SIG-M5 treated with dmso at 0.1 percent for 504 hours (cell line): ENCODE data around the gene STMND1.
"Not testable (repeated sequence)": the region's sequence is repeated elsewhere in the genome, so short reads cannot be mapped to it uniquely, and the experiment has no call there.

Experiments
- DNase-seq: peaks from one replicate; lab custom pipeline; 2025; ENCODE audit not compliant: unreplicated experiment; lab: John Stamatoyannopoulos, UW

STMND1 gene

DNA sequence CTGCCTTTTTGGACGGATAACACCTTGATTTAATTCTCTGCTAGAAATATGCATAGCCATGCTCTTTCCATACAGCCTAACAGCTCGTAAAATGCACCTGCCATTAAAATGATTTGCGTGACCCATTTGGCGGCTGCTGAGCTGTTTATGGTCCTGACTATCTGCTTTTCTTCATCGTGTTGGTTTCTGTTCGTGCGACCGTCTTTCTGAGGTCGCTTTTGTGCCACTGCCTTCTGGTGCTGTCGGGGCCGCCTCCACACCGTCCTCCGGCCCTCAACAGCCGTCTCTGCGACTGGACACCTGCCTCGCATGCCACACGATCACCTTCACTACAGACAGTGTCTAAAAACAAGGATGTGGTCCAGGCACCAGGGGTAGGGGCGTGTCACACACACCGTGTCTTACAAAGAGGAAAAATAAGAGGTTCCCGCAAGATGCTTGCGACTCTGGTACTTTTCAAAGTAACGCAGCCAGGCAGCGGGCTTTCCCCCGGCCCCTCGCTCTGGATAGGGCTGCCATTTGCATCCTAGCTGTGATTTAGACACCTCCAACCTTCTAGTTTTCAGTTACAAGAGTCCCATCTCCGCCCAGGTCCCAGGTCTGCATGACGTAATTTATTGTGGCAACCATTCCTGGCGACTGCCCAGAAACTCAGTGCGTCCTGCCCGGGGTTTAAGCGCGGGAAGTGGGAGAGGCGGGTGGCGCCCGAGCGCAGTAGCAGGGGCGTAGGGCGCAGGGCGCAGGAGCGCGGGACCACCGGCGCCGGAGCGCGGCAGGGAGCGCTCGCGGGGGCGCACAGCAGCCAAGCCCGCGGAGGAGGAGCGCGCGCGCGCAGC is at the start of gene STMND1:
Gene STMND1 (plus strand): TSS at position 629 of the 836 bp plus-strand sequence. CDS start 208 bp downstream, outside the sequence.
- DNase-seq = no peak

- peak; percentile 15 for DNase-seq
These were observed 47.2 kb upstream of the STMND1 start for GRCh38 chr6:17054647-17055046.

- no peak for DNase-seq
These were observed 44.5 kb upstream of the STMND1 start for GRCh38 chr6:17057322-17057721.

GRCh38 chr6:17058550-17058949 is 43.3 kb upstream of the STMND1 start:
- no peak for DNase-seq

DNA sequence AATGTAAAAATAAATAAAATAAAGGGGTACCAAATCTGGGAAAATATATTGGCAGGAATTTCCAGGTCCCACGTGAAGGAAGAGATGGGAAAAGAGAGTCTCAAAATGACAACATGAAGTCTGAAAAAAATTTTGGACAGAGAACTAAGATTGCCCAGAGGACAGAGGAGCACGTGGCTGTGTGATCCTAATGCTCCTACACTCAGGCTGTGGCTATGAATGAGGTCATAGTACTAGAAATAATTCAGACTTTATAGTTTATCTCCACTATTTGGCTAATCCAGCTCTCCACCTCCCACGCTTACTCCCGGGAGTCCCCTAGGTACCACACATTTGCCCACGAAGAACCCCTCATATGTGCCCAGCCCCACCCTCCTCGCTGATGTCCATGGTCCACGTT is 42.8 kb upstream of the STMND1 start:
- no peak for DNase-seq

DNA sequence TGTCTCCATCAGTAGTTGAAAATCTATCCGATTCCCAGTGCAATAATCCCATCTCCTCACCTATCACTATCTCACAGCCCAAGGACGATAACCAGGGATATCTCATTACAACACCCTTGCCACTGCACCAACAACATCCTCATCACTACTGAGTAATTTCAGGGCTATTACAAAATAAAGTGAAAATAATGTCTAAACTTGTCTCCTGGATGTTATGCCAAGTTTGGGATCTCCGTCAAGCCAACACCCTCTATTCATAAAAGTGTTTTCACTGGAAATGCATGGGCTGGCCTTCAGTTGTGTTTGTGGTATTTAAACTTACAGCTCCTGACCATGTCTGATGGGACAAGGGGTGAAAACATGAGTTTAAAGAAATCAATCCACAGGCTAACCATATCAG is 42.0 kb upstream of the STMND1 start:
- no peak for DNase-seq

DNA sequence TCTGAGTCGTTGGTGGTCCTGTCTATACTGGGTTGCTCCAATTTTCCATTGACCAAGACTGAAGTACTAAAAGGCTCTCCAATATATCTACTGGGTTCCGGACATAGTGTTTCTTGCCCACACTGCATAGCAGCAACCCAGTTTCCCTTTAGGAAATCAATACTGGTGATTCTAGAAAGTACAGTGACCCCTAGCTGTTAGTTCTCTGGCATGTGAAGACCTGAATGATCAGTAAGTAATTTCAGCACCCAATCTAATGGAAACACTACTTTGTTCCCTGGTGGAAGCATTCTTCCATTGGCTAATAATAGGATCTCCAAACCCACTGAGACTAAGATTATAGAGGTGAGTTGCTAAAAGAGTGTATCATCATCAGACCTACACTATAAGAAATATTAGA is 40.8 kb upstream of the STMND1 start:
- DNase-seq = no peak

DNA sequence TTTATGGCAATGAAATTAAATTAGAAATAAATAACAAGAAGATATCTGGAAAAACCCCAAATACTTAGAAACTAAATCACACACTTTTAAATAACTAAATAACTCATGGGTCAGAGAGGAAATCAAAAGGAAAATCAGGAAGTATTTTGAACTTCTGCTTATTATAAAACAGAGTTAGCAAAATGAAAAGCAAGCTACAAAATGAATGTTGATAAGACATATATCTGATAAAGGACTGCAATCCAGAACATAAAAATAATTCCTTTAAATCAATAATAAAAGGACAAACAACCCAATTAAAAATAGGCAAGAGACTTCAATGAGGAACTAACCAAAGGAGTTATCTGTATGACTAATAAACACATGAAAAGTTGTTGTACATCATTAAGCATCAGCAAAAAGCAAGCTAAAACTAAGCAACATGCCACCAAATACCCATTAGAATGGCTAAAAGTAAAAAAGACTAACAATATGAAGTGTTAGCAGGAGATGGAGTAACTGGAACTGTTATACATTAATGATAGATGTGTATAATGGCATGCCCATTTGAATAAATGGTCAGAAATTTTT is 38.9 kb upstream of the STMND1 start:
- no peak for DNase-seq

- no peak for DNase-seq
These were observed 36.9 kb upstream of the STMND1 start for GRCh38 chr6:17064975-17065374.

DNA sequence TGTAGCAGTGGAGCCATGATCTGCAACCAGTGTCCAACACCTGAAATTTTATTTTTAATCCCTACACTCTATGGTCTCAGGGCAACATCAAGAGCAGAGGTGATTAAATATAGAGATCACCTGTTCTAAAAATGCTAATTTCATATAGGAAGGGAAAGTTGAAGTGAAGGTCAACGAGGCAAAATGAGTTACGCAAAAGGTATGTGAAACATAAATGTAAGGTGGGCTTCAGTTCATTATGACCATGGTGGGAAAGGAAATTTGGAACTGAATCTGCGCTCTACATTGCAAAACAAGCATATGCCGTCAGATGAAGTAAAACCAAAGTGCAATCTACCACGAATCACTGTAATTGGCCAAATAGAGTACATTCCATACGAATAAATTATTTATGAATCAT is 35.2 kb upstream of the STMND1 start:
- DNase-seq = no peak

DNA sequence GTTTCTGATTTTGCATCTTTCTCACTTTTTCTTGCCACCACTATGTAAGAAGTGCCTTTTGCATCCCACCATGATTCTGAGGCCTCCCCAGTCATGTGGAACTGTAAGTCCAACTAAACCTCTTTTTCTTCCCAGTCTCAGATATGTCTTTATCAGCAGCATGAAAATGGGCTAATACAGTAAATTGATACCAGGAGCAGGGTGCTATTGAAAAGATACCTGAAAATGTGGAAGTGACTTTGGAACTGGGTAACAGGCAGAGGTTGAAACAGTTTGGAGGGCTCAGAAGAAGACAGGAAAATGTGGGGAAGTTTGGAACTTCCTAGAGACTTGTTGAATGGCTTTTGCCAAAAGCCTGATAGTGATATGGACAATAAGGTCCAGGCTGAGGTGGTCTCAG is 32.9 kb upstream of the STMND1 start:
- not testable (repeated sequence) for DNase-seq

DNA sequence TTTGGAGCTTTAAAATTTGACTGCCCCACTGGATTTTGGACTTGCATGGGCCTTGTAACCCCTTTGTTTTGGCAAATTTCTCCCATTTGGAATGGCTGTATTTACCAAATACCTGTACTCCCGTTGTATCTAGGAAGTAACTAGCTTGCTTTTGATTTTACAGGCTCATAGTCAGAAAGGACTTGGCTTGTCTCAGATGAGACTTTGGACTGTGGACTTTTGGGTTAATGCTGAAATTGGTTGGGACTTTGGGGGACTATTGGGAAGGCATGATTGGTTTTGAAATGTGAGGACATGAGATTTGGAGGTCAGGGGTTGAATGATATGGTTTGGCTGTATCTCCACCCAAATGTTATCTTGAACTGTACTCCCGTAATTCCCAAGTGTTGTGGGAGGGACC is 31.4 kb upstream of the STMND1 start:
- not testable (repeated sequence) for DNase-seq

GRCh38 chr6:17073596-17073995 is 28.3 kb upstream of the STMND1 start:
- DNase-seq = not testable (repeated sequence)

- no peak for DNase-seq
These were observed 20.6 kb upstream of the STMND1 start for GRCh38 chr6:17081273-17081672.

DNA sequence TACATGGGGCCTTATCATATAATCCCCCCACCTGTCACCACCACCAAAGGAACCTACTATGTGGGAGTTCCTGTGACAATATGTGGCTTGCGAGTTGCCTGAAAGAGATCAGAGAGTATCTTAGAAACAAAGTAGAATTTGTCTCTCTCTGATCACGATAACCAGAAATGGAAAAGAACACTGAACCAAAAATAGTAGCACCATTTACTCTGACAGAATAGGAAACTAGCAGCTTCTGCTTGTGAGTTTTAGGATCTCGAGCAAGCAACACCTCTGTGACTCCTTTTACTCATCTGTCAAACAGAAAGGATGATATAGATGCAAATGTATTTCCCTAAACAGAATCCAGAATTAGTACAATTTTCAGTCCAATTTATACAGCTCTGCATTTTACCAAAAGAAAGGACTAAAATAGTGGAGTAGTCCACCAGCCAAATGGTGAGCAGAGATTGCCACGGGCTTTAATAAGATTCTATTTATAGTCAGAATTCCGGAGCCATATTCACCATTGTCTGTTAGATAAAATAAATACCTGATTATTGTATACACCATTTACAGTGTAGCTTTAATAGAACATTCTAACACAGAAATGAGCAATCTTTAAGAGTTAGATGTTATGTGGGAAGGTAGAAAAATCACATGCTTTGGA is 19.9 kb upstream of the STMND1 start:
- DNase-seq = no peak

DNA sequence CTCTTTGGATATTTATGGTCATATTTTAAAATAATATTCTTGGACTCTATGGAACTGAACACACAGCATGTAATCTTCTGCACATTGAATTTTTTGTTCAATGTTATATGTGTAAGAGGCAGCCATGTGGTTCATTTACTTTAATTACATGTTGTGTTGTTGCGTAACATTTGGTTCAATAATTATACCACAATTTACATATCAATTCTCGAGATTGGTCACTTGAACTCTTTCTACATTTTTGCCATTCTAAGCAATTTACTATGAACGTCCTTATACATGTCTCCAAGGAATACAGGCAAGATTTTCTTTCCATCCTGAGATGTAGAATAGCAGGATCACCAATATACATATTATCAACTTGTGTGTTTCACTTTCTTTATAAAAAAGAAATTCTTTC is 18.5 kb upstream of the STMND1 start:
- no peak for DNase-seq

GRCh38 chr6:17086469-17086868 is 15.4 kb upstream of the STMND1 start:
- peak; percentile 37 for DNase-seq

DNA sequence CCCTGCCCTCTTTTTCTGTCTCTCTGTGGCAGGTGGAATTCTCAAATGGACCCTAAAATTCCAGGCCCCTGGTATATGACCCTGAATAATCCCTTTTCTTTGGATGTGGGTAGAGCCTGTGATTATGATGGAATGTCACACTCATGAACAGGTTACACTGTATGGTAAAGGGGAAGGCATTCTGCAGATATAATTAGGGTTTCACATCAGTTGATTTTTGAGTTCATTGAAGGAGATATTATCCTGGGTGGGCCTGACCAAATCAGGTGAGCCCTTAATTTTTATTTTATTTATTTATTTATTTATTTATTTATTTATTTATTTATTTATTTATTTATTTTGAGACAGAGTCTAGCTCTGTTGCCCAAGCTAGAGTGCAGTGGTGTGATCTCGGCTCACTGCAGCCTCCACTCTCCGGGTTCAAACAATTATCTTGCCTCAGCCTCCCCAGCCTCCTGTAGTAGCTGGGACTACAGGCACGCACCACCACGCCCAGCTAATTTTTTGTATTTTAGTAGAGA is 13.7 kb upstream of the STMND1 start:
- no peak for DNase-seq

GRCh38 chr6:17091122-17091521 is 10.7 kb upstream of the STMND1 start:
- no peak for DNase-seq

DNA sequence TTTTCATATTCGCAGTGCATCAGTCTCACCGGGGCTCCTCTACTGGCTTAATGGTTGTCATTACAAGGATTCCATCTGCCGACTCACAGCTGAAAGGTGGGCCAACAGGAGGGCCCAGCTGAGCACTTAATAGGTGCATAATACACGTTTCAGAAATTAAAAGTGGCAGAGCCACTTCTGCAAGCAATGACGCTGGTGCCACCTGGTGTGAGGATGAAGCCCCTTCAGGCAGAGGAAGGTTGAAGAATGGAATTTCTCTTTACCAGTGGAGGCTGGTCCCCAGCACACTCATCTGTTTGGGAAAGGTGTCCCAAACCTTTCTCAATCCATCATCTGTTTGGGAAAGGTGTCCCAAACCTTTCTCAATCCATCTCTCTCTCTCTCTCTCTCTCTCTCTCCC is 8.2 kb upstream of the STMND1 start:
- DNase-seq = no peak

GRCh38 chr6:17096096-17096495 is 5.8 kb upstream of the STMND1 start:
- DNase-seq = no peak

- DNase-seq = no peak
These were observed 5.2 kb upstream of the STMND1 start for GRCh38 chr6:17096652-17097051.
